HG03139 (cell line): ENCODE measurements around the gene RAB31.

ENCODE experiments used
- ATAC-seq: cut with Tn5 transposase; IDR thresholded peaks from one replicate; pipeline ENCODE4 v1.9.1; 2021; ENCODE audit not compliant: unreplicated experiment

The RAB31 gene

DNA sequence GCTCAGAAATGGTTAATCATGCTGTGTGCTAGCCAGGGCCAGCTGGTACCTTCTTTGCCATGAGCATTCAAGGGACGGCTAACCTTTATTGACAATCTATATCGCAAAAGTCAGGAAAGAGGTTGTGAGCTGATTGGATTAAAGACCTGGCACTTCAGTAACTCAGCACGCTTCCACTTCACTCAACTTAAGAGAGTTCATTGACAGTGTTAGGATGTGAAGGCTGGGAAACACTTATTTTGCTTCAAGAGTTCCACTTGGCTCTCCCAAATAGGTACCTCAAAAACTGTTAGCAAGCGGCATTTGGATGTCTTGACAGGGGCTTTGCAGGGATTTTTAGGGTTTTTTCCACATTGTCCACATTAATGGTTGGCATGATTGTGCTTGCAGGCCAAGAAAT, 152.6 kb downstream of the RAB31 start:
- ATAC-seq, result no peak

DNA sequence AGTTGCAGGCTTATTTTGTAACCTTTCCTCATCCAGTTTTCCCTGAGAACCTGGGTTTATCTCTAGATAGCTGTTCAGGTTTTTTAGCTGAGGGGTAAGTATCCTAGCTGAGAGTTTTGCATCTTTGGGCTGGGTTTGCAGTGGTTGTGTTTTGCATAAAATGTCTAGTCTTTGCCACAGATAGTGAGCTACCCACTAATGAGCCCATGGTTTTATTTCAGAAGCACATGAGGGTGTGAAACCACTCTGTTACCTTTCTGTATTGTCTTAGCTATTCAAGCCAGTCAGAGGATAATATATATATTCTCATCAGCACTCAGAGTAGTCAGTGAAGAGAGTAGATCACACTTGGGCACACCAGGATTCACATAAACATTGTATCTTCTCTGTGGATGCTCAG, 153.1 kb downstream of the RAB31 start:
- no peak for ATAC-seq

DNA sequence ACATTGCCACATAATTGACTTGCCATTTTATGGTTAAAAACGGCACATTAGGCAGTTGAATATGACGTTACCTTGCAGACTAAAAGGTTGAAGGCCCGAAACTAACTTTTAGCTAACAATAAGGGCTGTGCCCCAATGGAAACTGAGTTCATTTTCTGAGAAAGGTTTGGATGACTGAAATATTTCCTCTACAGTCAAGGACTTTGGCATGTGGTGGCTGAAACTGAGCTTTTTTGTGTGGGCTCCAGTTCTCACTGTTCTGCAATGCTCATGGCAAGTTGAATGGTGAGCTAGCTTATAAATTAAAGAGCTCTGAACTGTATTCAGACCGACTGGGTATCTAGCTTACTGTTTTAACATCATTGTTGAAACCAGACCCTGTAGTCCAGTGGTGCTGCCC, 153.8 kb downstream of the RAB31 start:
- no peak for ATAC-seq

GRCh38 chr18:9862686-9863085, 154.6 kb downstream of the RAB31 start:
- ATAC-seq, result no peak

DNA sequence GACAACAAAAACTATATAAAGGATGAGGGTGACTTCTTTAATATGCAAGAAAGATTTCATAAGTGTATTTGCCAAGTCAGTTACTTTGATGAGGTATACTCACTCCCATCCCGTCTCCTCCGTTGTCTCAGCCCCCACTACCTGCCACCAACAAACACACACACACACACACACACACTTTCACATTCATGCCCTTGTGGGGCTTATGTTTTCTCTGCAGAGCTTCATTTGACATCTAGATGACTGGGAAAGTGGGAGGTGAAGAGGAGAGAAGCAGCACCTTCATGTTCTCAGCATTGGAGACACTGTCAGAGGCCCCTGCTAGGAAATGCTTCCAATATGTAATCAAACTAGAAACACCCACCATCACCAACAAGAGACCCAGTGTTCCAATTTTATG, 155.2 kb downstream of the RAB31 start:
- no peak for ATAC-seq

GRCh38 chr18:9865764-9866490, 157.8 kb downstream of the RAB31 start:
- no peak for ATAC-seq

DNA sequence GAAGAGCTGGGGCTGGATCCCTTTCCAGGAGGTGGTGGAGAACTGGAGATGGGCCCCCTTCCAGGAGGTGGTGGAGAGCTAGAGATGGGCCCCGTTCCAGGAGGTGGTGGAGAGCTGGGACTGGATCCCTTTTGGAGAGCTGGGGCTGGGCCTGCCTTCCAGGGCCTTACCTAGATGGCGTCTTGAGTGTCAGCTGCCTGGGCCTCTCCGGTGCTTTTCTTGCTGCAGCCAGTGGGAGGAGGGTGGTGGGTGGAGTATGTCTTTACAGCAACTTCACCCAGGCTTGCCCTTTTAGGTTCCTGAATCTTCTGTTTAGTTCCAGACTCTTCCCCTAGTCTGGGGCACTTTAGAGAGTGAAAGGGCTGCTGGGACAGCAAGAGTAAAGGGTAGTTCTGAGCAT, 158.5 kb downstream of the RAB31 start:
- no peak for ATAC-seq

DNA sequence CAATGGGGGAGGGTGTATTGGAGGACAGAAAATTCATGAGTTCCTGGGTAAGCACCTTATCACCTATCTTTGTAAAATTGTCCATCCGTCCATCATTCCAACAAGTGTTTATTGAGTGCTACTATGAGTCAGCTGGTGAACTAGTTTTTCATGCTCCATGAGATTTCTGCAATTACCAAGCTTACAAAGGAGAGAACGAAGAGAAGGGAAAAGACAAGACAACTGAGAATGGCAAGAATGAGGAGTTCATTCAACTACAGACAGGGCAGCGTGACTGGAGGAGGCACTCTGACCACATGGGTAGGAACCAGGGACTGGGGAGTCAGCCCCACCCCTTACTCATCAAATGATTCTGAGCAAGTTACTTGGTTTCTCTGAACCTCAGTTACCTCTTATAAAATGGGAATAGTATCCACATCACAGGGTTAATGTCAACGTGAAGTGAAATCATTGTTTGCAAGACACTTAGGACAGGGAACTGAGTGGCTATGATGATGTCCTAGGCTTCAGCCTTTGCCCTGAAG, 159.0 kb downstream of the RAB31 start:
- no peak for ATAC-seq

- no peak for ATAC-seq
Observed at GRCh38 chr18:9868857-9869714, 161.0 kb downstream of the RAB31 start.

GRCh38 chr18:9869715-9870430, 161.8 kb downstream of the RAB31 start:
- ATAC-seq, result no peak

GRCh38 chr18:9870431-9871008, 162.4 kb downstream of the RAB31 start:
- no peak for ATAC-seq

DNA sequence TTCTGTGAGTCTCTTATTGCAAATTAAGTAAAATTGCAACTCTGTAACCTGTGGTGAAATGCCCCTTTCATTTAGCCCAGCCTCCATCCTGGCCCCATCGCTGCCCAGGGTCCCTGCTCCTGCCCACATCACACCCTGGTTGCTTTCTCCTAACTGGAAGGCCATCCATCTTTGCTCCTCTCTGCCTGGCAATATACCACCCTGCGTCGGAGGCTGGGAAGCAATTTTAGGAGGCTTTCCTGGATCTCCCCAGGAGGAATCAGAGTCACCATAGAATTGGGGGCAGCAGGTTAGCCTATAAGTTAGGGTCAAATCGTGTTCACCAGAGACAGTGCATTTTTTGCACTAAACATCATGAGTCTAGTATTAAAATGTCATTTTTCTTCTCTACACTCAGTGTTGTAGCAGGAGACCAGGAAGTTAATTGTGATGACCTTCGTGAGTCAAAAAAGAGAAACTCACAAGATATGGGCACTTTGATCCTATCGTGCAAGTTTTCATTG, 163.2 kb downstream of the RAB31 start:
- no peak for ATAC-seq

GRCh38 chr18:9872823-9873222, 164.7 kb downstream of the RAB31 start:
- ATAC-seq, result no peak

- no peak for ATAC-seq
Observed at GRCh38 chr18:9874728-9875127, 166.6 kb downstream of the RAB31 start.

- no peak for ATAC-seq
Observed at GRCh38 chr18:9876212-9876866, 168.2 kb downstream of the RAB31 start.

GRCh38 chr18:9876867-9877654, 169.0 kb downstream of the RAB31 start:
- no peak for ATAC-seq

DNA sequence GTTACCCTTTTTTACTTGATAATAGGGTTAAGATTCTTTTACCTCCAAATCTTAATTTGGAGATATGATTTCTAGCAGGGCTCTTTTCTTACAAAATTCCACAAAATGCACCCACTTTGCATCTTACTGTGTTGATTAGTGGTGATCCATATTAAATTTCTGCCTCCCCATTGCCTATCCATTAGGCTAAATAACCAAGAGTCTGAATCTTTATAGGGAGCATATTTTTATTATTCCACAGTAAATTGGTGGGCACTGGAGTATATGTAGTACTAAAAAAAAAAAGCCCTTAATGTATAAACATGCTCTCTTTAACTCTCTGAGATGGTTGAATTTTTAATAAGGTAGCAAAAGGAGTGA, 169.5 kb downstream of the RAB31 start:
- ATAC-seq, result no peak

DNA sequence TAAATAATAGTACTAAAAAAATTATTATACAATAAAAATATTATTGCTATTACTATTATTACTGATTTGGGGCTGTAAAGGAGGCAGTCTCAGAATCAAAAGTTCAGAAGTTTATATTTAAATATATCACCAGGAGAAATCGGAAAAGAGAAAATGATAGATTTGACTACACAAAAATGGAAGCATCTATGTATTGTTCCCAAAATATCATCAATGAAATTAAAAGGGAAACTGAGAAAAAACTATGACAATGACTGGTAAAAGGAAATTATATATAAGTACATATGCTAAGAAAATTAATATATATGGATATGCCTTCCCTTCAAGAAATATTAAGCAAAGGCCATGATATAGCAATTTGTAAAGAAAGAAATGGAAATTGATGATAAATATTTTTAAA, 170.0 kb downstream of the RAB31 start:
- ATAC-seq, result no peak

DNA sequence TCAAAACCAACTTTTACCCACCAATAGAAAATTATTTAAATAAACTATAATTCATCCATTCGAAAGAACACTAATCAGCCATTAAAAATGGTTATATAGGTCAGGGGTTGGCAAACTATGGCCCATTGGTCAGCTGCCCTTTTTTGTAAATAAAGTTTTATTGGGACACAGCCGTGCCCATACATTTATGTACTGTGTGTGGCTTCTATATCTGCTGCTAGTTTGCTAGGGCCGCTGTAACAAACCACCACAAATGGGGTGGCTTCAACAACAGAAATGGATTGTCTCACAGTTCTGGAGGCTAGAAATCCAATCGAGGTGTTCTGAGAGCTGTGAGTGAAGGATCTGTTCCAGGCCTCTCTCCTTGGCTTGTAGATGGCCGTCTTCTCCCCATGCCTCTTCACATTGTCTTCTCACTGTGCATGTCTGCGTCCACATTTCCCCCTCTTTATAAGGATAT, 170.7 kb downstream of the RAB31 start:
- no peak for ATAC-seq

DNA sequence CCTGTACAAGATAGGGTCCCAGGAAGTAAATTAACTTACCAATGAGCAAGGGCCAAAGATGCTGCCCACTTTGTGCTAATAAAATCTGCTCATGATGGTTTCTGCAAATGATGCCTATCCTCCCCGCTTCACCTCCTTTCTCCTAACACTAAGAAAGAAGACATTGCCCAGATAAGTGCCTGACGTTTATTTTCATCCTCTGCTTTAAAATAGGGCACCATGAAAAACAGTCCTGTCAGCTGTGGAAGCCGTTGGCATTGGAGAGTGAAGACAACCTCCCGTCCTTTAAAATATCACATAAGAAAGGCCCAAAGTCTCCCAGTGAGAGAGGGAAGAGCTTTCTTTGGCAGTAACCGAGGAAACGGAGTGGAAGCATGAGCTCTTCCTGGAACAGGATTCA, 176.0 kb downstream of the RAB31 start:
- ATAC-seq, result no peak
